Measurements from ENCODE around the gene EMX1.

Gene EMX1

DNA sequence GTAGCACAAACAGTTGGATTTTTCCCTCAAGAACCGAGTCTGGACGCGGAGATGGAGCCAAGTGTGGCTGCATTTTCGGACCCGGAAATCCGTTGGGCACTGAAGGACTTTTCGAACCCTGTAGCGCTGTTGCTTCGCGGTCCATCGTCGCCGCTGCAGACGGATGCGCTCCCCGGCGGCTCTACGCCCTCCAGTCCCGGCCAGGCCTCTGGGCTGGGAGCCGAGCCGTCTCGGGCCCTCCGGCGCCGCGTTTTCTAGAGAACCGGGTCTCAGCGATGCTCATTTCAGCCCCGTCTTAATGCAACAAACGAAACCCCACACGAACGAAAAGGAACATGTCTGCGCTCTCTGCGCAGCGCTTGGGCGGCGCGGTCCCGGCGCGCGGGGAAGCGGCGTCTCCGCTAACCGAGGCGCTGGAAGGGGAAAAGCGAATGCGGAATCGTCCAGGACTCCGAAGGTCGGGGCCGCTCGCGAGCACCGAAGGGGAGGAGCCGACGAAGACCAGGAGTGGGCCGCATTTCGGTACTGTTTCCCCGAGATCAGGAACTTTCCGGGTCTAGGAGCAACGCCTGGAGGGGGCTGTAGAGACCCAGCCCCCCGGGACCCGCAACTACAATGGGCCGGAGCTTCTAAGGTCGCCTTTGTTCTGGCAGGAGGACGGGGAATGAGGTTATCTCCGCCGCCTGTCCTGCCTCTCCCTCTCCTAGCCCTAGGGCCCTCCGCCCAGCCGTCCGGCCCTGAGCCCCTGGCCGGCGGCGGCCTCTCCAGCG, 3.2 kb downstream of the EMX1 start (continued):
- TF ChIP-seq ZNF341 (tag by site-specific recombination; IDR thresholded peaks at IDR 0.05; ENCODE audit: low read depth): no peak
- TF ChIP-seq ZNF777 (tag by site-specific recombination; IDR thresholded peaks at IDR 0.05; ENCODE audit: borderline replicate concordance): no peak
- TF ChIP-seq, protein P1, sequence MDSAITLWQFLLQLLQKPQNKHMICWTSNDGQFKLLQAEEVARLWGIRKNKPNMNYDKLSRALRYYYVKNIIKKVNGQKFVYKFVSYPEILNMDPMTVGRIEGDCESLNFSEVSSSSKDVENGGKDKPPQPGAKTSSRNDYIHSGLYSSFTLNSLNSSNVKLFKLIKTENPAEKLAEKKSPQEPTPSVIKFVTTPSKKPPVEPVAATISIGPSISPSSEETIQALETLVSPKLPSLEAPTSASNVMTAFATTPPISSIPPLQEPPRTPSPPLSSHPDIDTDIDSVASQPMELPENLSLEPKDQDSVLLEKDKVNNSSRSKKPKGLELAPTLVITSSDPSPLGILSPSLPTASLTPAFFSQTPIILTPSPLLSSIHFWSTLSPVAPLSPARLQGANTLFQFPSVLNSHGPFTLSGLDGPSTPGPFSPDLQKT (IDR thresholded peaks at IDR 0.05; ENCODE audit: borderline replicate concordance, low read depth, low read length): no peak
- TF ChIP-seq, protein P2, sequence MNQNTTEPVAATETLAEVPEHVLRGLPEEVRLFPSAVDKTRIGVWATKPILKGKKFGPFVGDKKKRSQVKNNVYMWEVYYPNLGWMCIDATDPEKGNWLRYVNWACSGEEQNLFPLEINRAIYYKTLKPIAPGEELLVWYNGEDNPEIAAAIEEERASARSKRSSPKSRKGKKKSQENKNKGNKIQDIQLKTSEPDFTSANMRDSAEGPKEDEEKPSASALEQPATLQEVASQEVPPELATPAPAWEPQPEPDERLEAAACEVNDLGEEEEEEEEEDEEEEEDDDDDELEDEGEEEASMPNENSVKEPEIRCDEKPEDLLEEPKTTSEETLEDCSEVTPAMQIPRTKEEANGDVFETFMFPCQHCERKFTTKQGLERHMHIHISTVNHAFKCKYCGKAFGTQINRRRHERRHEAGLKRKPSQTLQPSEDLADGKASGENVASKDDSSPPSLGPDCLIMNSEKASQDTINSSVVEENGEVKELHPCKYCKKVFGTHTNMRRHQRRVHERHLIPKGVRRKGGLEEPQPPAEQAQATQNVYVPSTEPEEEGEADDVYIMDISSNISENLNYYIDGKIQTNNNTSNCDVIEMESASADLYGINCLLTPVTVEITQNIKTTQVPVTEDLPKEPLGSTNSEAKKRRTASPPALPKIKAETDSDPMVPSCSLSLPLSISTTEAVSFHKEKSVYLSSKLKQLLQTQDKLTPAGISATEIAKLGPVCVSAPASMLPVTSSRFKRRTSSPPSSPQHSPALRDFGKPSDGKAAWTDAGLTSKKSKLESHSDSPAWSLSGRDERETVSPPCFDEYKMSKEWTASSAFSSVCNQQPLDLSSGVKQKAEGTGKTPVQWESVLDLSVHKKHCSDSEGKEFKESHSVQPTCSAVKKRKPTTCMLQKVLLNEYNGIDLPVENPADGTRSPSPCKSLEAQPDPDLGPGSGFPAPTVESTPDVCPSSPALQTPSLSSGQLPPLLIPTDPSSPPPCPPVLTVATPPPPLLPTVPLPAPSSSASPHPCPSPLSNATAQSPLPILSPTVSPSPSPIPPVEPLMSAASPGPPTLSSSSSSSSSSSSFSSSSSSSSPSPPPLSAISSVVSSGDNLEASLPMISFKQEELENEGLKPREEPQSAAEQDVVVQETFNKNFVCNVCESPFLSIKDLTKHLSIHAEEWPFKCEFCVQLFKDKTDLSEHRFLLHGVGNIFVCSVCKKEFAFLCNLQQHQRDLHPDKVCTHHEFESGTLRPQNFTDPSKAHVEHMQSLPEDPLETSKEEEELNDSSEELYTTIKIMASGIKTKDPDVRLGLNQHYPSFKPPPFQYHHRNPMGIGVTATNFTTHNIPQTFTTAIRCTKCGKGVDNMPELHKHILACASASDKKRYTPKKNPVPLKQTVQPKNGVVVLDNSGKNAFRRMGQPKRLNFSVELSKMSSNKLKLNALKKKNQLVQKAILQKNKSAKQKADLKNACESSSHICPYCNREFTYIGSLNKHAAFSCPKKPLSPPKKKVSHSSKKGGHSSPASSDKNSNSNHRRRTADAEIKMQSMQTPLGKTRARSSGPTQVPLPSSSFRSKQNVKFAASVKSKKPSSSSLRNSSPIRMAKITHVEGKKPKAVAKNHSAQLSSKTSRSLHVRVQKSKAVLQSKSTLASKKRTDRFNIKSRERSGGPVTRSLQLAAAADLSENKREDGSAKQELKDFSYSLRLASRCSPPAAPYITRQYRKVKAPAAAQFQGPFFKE (tag by site-specific recombination; IDR thresholded peaks at IDR 0.05; ENCODE audit: borderline replicate concordance): no peak

DNA sequence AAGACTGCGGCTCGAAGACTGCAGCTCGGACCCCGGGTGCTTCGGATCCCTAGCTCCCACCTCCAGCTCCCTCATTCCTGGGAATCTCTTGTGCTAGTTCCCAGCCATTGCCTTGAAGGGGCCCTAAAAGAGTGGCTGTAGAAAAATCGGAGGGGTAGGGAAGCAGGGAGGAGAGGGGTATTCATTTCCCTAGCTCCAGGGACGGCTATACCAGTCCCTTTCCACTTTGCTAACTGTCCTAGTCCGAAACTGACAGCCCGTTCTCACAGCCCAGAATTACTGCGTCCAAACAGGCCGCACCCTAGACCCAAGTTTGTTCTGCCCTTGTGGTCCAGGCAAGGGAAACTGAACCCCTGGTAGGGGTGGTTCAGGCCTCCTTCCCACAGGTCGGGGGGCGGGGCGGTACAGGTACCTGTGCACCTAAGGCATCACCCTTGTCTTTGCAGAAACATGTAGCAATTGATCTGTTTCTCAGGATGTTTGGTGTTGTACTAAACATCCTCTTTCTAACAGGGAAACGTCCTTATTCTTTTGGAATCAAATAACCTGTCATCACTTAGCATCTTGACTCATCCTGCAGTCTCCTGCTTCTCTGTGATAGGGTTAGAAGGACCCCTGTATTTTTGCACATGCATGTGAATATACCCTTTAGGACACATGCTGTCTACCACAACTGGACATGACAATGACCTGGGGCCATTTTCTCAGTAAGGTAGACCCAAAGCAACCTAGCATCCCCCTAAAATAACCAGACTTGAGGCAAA, 4.0 kb downstream of the EMX1 start:
- TF ChIP-seq ZNF416 (tag by site-specific recombination; IDR thresholded peaks at IDR 0.05): no peak
- no peak for TF ChIP-seq SCRT1 (tag by site-specific recombination; IDR thresholded peaks at IDR 0.05; ENCODE audit: borderline replicate concordance)
- no peak for TF ChIP-seq GLI2 (tag by site-specific recombination; IDR thresholded peaks at IDR 0.05; ENCODE audit: borderline replicate concordance, low read depth)
- TF ChIP-seq ZNF623 (tag by site-specific recombination; IDR thresholded peaks at IDR 0.05): no peak
- TF ChIP-seq ZNF423 (tag by site-specific recombination; IDR thresholded peaks at IDR 0.05): no peak
- no peak for TF ChIP-seq ZNF521 (tag by site-specific recombination; IDR thresholded peaks at IDR 0.05)
- ChIA-PET POLR2A (no interaction called here), CTCF (interaction anchor here (1.2 to 2.1 kb wide), 2 partner anchors 14 to 28 kb away, joined by 4 to 7 read pairs; no protein-coding TSS in a partner anchor)

DNA sequence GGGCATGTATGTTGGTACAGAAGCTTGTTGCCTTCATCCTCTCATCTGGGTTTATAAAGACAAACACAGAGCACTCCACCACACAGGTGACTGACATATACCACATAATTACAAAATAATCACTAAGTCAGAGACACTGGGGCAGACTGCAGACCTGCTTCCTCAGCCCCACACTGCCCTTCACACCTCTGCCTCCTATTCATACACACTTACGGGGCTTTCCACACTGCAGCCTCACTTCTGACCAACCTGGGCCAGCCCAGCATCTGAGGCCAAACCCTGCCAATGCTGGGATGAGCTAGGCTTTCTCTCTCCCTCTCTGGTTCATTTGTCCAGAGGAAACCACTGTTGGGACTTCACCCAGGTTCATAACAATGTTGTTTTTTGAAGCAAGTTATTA, 4.5 kb downstream of the EMX1 start:
- Histone ChIP-seq H3K4me1 (ENCODE audit: control insufficient read depth, insufficient read depth, low read length) (no peaks in the 10 kb centered on the region), H3K4me3 (ENCODE audit: low read depth, low read length) (no peak overlapping the region), H3K36me3 (ENCODE audit: control insufficient read depth in 2 of 2, insufficient read depth in 1 of 2, low read length in 2 of 2) (no peaks in the 10 kb centered on the region), H3K27ac (ENCODE audit: extremely low read depth, low read depth, low read length) (no peak overlapping the region), H3K9me3 (ENCODE audit: control insufficient read depth, insufficient read depth, low read depth, low read length) (no peaks in the 10 kb centered on the region)
- ChIA-PET POLR2A (no interaction called here), CTCF (interaction anchor here (2.1 kb wide), 1 partner anchor 13 kb away, joined by 7 read pairs; no protein-coding TSS in a partner anchor)
- TF ChIP-seq ZXDB (tag by site-specific recombination; IDR thresholded peaks at IDR 0.05): no peak
- no peak for TF ChIP-seq HOXD13 (CRISPR knock-in tag; IDR thresholded peaks at IDR 0.05; ENCODE audit: borderline replicate concordance)
- no peak for TF ChIP-seq ZNF23 (tag by site-specific recombination; IDR thresholded peaks at IDR 0.05; ENCODE audit: borderline replicate concordance)
- TF ChIP-seq ZNF585B (tag by site-specific recombination; IDR thresholded peaks at IDR 0.05): no peak
- no peak for TF ChIP-seq KLF16 (tag by site-specific recombination; IDR thresholded peaks at IDR 0.05)
- no peak for TF ChIP-seq ZNF19 (tag by site-specific recombination; IDR thresholded peaks at IDR 0.05; ENCODE audit: low read depth)

More for the DNA sequence above, 4.0 kb downstream of the EMX1 start:
- H3K9me3 ChIP-seq (ENCODE audit: control insufficient read depth, insufficient read depth, low read depth, low read length): no peaks in the 10 kb centered on the region
- no peak overlapping the region for H3K27ac ChIP-seq (ENCODE audit: extremely low read depth, low read depth, low read length)
- no peaks in the 10 kb centered on the region for H3K36me3 ChIP-seq (ENCODE audit: control insufficient read depth in 2 of 2, insufficient read depth in 1 of 2, low read length in 2 of 2)
- no peak overlapping the region for H3K4me3 ChIP-seq (ENCODE audit: low read depth, low read length)
- H3K4me1 ChIP-seq (ENCODE audit: control insufficient read depth, insufficient read depth, low read length): no peaks in the 10 kb centered on the region

All from HEK293 (cell line).